AG09319 (cell line): Measurements from ENCODE around the gene JARID2.

Source experiments
- DNase-seq: peaks from one replicate; pipeline ENCODE4 v3.0.0-alpha.2; 2010; ENCODE audit warnings: low read depth; ENCODE audit errors: extremely low read depth
- TF ChIP-seq, protein P1 (sequence below): IDR thresholded peaks from 2 replicates; pipeline ENCODE4 v1.5.1; 2011; ENCODE audit warnings: low read depth, mild to moderate bottlenecking, inconsistent platforms, low read length, moderate library complexity

Gene JARID2

DNA sequence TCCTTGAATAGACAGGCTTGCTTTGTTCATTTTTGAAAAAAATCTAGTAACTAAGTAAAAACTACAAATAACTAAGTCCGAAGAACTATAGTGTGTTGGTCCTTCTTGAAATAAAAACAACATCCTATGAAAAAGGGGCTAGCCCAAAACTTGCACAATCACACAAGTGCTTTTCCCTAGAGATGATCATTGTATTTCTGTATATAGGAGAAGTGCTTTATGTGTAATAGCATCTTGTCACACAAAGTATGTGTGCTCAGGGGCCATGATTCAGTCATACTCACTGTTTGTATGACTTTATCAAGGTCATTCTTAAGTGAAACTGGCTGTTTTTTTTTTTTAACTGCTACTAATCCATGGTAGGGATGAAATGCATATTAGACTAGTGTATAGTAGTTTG lies 237.2 kb downstream of the JARID2 start:
- TF ChIP-seq, protein P1, sequence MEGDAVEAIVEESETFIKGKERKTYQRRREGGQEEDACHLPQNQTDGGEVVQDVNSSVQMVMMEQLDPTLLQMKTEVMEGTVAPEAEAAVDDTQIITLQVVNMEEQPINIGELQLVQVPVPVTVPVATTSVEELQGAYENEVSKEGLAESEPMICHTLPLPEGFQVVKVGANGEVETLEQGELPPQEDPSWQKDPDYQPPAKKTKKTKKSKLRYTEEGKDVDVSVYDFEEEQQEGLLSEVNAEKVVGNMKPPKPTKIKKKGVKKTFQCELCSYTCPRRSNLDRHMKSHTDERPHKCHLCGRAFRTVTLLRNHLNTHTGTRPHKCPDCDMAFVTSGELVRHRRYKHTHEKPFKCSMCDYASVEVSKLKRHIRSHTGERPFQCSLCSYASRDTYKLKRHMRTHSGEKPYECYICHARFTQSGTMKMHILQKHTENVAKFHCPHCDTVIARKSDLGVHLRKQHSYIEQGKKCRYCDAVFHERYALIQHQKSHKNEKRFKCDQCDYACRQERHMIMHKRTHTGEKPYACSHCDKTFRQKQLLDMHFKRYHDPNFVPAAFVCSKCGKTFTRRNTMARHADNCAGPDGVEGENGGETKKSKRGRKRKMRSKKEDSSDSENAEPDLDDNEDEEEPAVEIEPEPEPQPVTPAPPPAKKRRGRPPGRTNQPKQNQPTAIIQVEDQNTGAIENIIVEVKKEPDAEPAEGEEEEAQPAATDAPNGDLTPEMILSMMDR = no peak
- DNase-seq = no peak

DNA sequence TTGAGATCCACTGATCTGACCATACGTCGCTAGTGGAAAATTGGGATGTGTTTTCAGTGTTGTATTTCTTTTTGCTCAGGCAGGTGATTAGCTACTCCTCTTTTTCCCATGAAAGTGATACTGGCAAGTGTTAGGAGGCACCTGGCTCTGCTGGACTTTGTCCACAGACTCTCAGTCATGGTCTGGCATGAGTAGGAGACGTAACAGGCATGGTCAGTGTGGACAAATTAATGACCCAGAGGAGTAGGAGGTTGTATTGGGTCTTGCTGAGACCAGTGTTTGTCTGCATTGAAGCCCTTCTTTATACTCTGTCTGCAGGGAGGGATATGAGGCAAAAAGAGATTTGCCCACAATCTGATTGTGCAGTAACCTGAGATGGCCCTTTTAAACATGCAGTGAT lies 238.3 kb downstream of the JARID2 start:
- TF ChIP-seq, protein P1 = no peak
- DNase-seq = no peak

DNA sequence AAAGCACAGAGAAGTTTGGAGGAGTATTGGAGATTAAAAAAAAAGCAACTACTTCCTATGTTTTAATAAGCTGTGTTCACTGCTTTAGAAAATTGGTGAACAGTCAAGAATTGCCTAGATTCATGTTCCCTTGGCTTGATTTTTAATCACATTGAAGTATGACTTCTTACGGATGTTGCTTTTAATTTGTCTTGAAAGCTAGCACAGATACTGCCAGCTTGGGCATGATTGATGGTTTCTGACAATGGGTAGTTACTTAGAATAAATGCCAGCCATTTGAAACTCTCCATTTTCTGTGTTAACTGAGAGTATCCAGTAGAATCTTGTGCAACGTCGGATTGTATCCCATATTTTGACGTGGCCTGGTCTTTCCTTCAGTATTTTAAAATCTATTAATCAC lies 239.0 kb downstream of the JARID2 start:
- no peak for DNase-seq
- TF ChIP-seq, protein P1 = no peak

DNA sequence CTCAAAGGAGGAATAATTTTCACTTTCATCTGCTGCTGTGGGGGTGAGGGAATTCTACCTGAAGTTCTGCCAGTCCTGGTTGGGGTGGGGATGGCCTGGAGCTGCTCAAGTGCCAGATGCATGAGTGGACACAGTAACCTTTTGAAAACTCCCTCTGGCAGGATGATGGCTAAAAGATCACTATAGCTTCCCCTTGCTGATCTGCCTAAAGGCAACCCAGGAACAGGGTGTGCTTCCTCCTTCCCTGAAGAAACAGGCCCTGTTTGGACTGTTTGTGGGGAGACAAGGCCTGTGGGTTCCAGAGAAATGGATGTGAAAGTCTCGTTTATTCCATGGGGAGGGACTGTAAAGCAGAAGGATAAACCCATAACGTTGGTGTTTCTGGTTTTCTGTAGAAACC lies 240.1 kb downstream of the JARID2 start:
- TF ChIP-seq, protein P1 = no peak

DNA sequence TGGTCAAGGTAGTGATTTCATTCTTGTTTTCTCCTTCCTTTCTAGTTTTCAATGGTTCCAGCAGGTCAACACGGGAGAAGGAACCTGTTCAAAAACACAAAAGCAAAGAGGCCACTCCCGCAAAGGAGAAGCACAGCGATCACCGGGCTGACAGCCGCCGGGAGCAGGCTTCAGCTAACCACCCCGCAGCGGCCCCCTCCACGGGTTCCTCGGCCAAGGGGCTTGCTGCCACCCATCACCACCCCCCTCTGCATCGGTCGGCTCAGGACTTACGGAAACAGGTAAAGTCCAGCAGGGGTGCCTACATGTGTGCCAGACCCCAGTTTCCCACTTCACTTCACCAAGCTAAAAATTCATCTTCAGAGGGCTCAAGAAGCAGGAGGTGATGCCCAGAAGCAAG lies 241.4 kb downstream of the JARID2 start:
- DNase-seq = no peak
- TF ChIP-seq, protein P1 = no peak

More for the DNA sequence above, 240.1 kb downstream of the JARID2 start:
- DNase-seq = no peak

DNA sequence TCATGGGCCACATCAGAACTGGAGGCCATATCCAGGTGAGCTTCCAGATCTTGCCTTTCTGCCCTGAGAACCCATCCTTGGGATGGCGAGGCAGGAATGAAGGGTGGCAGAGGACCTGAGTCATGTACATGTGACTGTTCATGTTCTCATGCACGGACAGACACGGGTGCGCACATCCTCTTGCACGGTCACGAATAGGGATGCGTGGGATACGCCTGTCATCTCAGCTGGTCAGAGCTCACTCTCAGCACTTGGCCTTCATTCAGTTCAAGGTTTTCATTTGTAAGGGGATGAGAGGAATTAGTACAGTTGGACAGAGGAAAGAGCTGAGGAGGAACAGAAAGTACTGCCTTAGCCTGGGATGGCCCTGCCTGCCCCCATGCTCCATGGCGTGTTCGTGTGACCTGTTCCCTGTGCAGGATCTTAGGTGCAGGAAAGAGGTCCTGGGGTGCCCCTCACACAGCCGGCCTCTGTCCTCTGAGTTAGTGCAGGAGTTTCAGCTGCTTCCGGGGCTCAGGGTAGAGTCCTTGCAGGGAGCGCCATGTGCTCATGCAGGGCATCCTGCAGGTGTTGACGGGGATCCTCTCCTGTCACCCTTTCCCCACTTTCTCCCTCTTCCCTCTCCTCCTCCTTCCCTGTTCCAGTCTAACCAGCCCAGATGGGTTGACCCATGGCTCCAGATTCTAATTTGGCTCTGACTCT lies 243.5 kb downstream of the JARID2 start:
- TF ChIP-seq, protein P1 = no peak
- DNase-seq = no peak

DNA sequence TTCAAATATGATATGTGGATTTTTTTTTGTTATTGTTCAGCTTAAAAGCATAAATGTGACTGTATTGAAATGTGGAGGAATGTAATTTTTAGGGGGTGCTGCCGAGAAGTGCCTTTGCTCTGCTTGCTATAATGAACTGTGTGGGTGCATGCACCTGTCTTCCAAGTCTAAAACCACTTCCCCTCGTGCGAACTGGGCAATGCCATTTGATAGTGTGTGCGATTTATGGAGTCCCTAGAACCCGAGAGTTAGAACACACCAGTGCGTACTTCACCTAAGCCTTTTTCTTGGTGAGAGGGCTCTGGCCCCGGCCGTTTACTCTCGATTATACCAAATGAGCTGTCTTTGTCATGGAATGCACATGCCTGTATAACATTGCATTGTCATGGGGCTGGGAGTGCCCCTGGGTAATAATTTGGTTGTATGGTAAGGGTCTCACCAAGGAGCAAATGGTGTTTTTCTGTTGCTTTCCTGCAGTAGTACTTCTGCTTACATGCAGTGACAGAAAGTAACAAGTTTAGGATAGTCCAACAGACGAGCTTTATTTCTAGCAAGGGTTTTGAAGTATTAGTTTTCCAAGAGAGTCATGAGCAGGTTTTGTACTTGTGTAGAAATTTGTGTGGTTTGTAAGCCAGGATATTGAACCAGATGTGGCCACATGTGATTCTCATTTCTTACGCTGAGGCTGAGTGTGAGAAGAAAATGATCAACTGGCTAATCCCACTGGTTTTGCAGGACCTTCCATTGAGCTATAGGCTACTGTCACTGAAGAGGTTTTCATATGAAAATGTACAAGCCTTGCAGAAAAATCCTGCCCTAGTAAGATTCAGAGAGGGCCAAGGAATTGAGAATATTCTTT lies 244.6 kb downstream of the JARID2 start:
- DNase-seq = no peak
- TF ChIP-seq, protein P1 = no peak
